Upper lobe of right lung (tissue), 1 donor: Measurements from ENCODE around the gene INO80B. TPM values are rescaled to one million over a fixed set of nuclear protein-coding genes. Genes with fewer than 3 reads are reported as not detected.

Experiments used
- ATAC-seq: fragments of 200-7000 bp; cut with Tn5 transposase; one replicate; pipeline ENCODE4 v1.9.1; 2020; ENCODE audit warnings: mild to moderate bottlenecking, moderate library complexity
- DNase-seq: peaks from one replicate; pipeline ENCODE4 v3.0.0-alpha.2; 2020
- H3K27ac ChIP-seq: fragments of 200-600 bp; one replicate; pipeline ENCODE4 v1.8.0; 2022
- H3K27me3 ChIP-seq: fragments of 200-600 bp; one replicate; pipeline ENCODE4 v1.8.0; 2022; ENCODE audit warnings: mild to moderate bottlenecking
- H3K36me3 ChIP-seq: fragments of 200-600 bp; one replicate; pipeline ENCODE4 v1.8.0; 2022
- H3K4me1 ChIP-seq: fragments of 200-600 bp; one replicate; pipeline ENCODE4 v1.8.0; 2022
- H3K4me3 ChIP-seq: fragments of 200-600 bp; one replicate; pipeline ENCODE4 v1.8.0; 2022; ENCODE audit warnings: mild to moderate bottlenecking
- H3K9me3 ChIP-seq: fragments of 200-600 bp; one replicate; pipeline ENCODE4 v1.8.0; 2022
- CTCF ChIP-seq: fragments of 200-600 bp; IDR thresholded peaks from one replicate; pipeline ENCODE4 v1.8.0; 2022; ENCODE audit warnings: antibody characterized with exemption
- intact Hi-C: fragments of 100-400 bp; cut with DNase I; formaldehyde crosslinking; loops from one replicate; pipeline ENCODE4 v1.11.0; 2022
- total RNA-seq: library from RNA; stranded (reverse); fragmentation: NEBNext Ultra II Directional; extraction: Animal tissue kit (Norgen Biotek cat#: 25700); gene quantifications from one replicate; pipeline ENCODE4 v1.2.1, GENCODE V29; 2021
- donor health status: DM: no; HTN: yes; CAD: no; lungs with severe emphysema.

INO80B gene
- total RNA-seq, 1 donor from 2014 or later: 30.2 TPM

GRCh38 chr2:74502720-74503505, 48.0 kb downstream of the INO80B start:
- Histone ChIP-seq H3K4me3 (peak overlapping the region; percentile 68), H3K9me3 (no peaks in the 10 kb centered on the region), H3K27me3 (peaks cover 32% of the 10 kb centered on the region), H3K27ac (peak overlapping the region; percentile 89), H3K36me3 (peaks cover 14% of the 10 kb centered on the region), H3K4me1 (peaks cover 55% of the 10 kb centered on the region)
- ATAC-seq (peak; percentile 69), DNase-seq (peak; percentile 92)
- intact Hi-C loops: no loop called here
- TF ChIP-seq CTCF: peak; percentile 33

- Histone ChIP-seq H3K9me3 (no peaks in the 10 kb centered on the region), H3K4me3 (peak overlapping the region; percentile 68), H3K27me3 (peaks cover 23% of the 10 kb centered on the region), H3K27ac (peak overlapping the region; percentile 89), H3K36me3 (peaks cover 14% of the 10 kb centered on the region), H3K4me1 (peaks cover 50% of the 10 kb centered on the region)
- no peak for DNase-seq
- no peak for ATAC-seq
- intact Hi-C loops: no loop called here
- TF ChIP-seq CTCF: no peak
Measured at GRCh38 chr2:74503506-74504475, 48.9 kb downstream of the INO80B start.

- H3K27me3 ChIP-seq: peaks cover 15% of the 10 kb centered on the region
- H3K9me3 ChIP-seq: no peaks in the 10 kb centered on the region
- H3K36me3 ChIP-seq: peaks cover 14% of the 10 kb centered on the region
- TF ChIP-seq CTCF: no peak
- H3K27ac ChIP-seq: no peak overlapping the region
- intact Hi-C loops: no loop called here
- peaks cover 42% of the 10 kb centered on the region for H3K4me1 ChIP-seq
- DNase-seq (no peak), ATAC-seq (no peak)
- no peak overlapping the region for H3K4me3 ChIP-seq
Measured at GRCh38 chr2:74504591-74504990, 49.7 kb downstream of the INO80B start.

DNA sequence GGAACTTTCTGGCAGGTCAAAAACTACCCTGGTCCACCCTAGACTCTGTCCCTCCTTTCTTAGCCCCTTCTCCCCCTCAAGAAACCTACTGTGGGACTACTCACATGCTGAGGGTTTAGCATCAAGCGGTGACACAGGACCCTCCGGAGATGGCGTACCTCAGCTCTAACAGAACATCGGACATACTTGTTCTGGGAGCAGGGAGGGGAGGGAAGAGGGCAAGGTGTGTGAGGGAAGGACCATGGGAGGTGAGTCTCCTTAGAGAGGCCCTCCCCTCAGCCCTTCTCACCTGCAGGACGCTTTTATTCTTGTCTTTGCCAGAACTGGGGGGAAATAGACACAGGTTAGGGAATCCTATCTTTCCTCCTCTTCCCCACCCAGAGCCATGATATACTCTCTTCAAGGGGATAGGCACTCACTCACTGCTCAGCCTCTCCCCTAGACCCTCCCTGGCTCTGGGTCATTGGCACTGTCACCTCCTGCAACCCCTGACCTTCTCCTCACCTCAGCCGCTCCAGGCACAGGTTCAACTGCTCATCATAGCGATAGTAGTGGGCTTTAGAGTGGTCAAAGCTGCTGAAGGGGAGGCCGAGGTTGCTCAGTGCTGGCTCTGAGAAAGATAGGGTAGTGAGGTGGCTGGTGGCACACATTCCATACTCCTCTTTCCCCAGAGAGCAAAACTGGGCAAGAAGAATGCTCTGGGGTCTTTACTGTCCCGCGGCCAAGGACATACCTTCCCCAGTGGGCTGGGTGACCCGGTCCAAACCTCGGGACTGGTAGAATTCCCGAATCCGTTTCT, 50.8 kb downstream of the INO80B start:
- peak overlapping the region; percentile 11 for H3K27ac ChIP-seq
- no peaks in the 10 kb centered on the region for H3K9me3 ChIP-seq
- H3K27me3 ChIP-seq: peaks cover 8% of the 10 kb centered on the region
- H3K36me3 ChIP-seq: peaks cover 14% of the 10 kb centered on the region
- DNase-seq: no peak
- peaks cover 39% of the 10 kb centered on the region for H3K4me1 ChIP-seq
- TF ChIP-seq CTCF: no peak
- no peak for ATAC-seq
- intact Hi-C loops: no loop called here
- H3K4me3 ChIP-seq: peak overlapping the region; percentile 84
